K562 (cell line): ENCODE results near the gene NYNRIN. TPM values are rescaled to one million over a fixed set of nuclear protein-coding genes. Genes with fewer than 3 reads are reported as not detected.

Source experiments
- AFF4 ChIP-seq: sonication (generic); formaldehyde crosslinking; IDR thresholded peaks from 2 replicates; pipeline ENCODE4 v1.8.0; 2023; ENCODE audit warnings: mild to moderate bottlenecking, missing genetic modification reagents
- CTCF ChIP-seq, 3 experiments: IDR thresholded peaks in 2 of 3; conservative IDR thresholded peaks in 1 of 3; 2 replicates each; pipeline ENCODE4 v1.5.1; 2011 to 2012; ENCODE audit warnings: low read length in 3 of 3, mild to moderate bottlenecking in 3 of 3, control low read depth in 2 of 3, improper control_type of control experiment in 1 of 3, inconsistent platforms in 1 of 3, low read depth in 1 of 3, mixed read lengths in 1 of 3, moderate library complexity in 1 of 3; ENCODE audit not compliant: insufficient read depth in 2 of 3
- DLX4 ChIP-seq: fragments of 250-450 bp; sonication (Bioruptor Pico); IDR thresholded peaks from 2 replicates; pipeline ENCODE4 v1.6.1; 2021; ENCODE audit warnings: mild to moderate bottlenecking
- DPF2 ChIP-seq: fragments of 450-650 bp; IDR thresholded peaks from 2 replicates; pipeline ENCODE4 v1.6.1; 2016
- ETV6 ChIP-seq, 3 experiments: fragments of 150-350 bp in 1 of 3; sonication (generic) in 1 of 3; formaldehyde crosslinking in 1 of 3; IDR thresholded peaks; 2 replicates each; pipeline versions ENCODE4 v1.6.1 to v1.8.0; 2014 to 2022; ENCODE audit warnings: borderline replicate concordance in 2 of 3, low read depth in 2 of 3, antibody characterized with exemption in 1 of 3, low read length in 1 of 3, mild to moderate bottlenecking in 1 of 3, missing genetic modification reagents in 1 of 3
- FOXA1 ChIP-seq: fragments of 450-650 bp; IDR thresholded peaks from 2 replicates; pipeline ENCODE4 v1.6.1; 2016; ENCODE audit warnings: mild to moderate bottlenecking, borderline replicate concordance
- HOMEZ ChIP-seq: fragments of 250-450 bp; sonication (Bioruptor Pico); IDR thresholded peaks from 2 replicates; pipeline ENCODE4 v1.4.0; 2020; ENCODE audit warnings: mild to moderate bottlenecking, moderate library complexity
- KDM1A ChIP-seq, 2 experiments: fragments of 450-650 bp; IDR thresholded peaks; 2 replicates each; pipeline ENCODE4 v1.6.1; 2016; ENCODE audit warnings: mild to moderate bottlenecking in 2 of 2
- NEUROD1 ChIP-seq: fragments of 150-350 bp; IDR thresholded peaks from 2 replicates; pipeline ENCODE4 v1.6.1; 2014; ENCODE audit warnings: borderline replicate concordance, low read length, low read depth; ENCODE audit not compliant: partially characterized antibody
- RFX7 ChIP-seq: fragments of 250-450 bp; sonication (Bioruptor Pico); IDR thresholded peaks from 2 replicates; pipeline ENCODE4 v1.5.1; 2021; ENCODE audit warnings: mild to moderate bottlenecking
- SP1 ChIP-seq: sonication (generic); formaldehyde crosslinking; IDR thresholded peaks from 2 replicates; pipeline ENCODE4 v1.8.1; 2022; ENCODE audit warnings: mild to moderate bottlenecking, missing genetic modification reagents
- STAG1 ChIP-seq: sonication (generic); formaldehyde crosslinking; IDR thresholded peaks from 2 replicates; pipeline ENCODE4 v1.5.0; 2020; ENCODE audit warnings: missing genetic modification reagents, borderline replicate concordance
- VEZF1 ChIP-seq: fragments of 200-800 bp; sonication (Bioruptor generic); IDR thresholded peaks from 2 replicates; pipeline ENCODE4 v1.6.1; 2017; ENCODE audit warnings: missing genetic modification characterization, missing compliant biosample characterization
- ZNF143 ChIP-seq: sonication (generic); formaldehyde crosslinking; IDR thresholded peaks from 2 replicates; pipeline ENCODE4 v1.9.0; 2022; ENCODE audit warnings: mild to moderate bottlenecking, missing genetic modification reagents
- ZNF431 ChIP-seq: sonication (generic); formaldehyde crosslinking; IDR thresholded peaks from 2 replicates; pipeline ENCODE4 v1.8.0; 2022; ENCODE audit warnings: mild to moderate bottlenecking, missing genetic modification reagents
- ZNF507 ChIP-seq: conservative IDR thresholded peaks from 2 replicates; pipeline ENCODE4 v1.6.1; 2017; ENCODE audit warnings: missing genetic modification characterization, missing compliant biosample characterization
- polyA plus RNA-seq, 8 experiments: library from polyadenylated mRNA; depleted of rRNA in 4 of 8; stranded (reverse) in 5 of 8; unstranded in 3 of 8; fragments of >200 nt; fragmentation: Nextera tagmentation in 2 of 8; fragmentation: Illumina TruSeq in 1 of 8; extraction: Ambion mirVana in 2 of 8; extraction: Trizol in 1 of 8; gene quantifications; 2 replicates each; pipeline versions ENCODE4 v1.2.1 to v1.2.3, GENCODE V29; 2011 to 2014; ENCODE audit warnings: inconsistent platforms in 1 of 8, missing spikeins in 1 of 8
- total RNA-seq, 7 experiments: library from RNA; depleted of rRNA in 6 of 7; stranded (reverse); fragments of >200 nt in 6 of 7; fragmentation: Illumina TruSeq in 2 of 7; extraction: Trizol in 2 of 7; gene quantifications; 2 replicates each; pipeline versions ENCODE4 v1.2.1 to v1.2.3, GENCODE V29; 2011 to 2021; ENCODE audit warnings: low replicate concordance in 1 of 7

The NYNRIN gene
- total and polyA plus RNA-seq, 9 of the 15 experiments (the other 6 are each of a cell fraction or from before 2014, with no cell fraction given) = 0.04 to 1.2 (median 0.28) TPM

GRCh38 chr14:24436355-24437019 lies 37.7 kb downstream of the NYNRIN start (continued):
- TF ChIP-seq VEZF1 (CRISPR knock-in tag) = no peak
- no peak; the same call in 1 of the 2 replicates for TF ChIP-seq STAG1 (CRISPR knock-in tag)
- no peak for TF ChIP-seq DLX4 (CRISPR knock-in tag)
- no peak for TF ChIP-seq ZNF507 (tag)
- no peak for TF ChIP-seq HOMEZ (CRISPR knock-in tag)
- TF ChIP-seq NEUROD1 = no peak
- no peak for TF ChIP-seq KDM1A (IDR thresholded peaks at IDR 0.05)
- TF ChIP-seq ZNF431 = no peak
- TF ChIP-seq ETV6 (IDR thresholded peaks at IDR 0.05; ENCODE audit: borderline replicate concordance in 1 of 2, low read depth in 2 of 2, low read length in 1 of 2) = no peak
- no peak for TF ChIP-seq ETV6 (CRISPR knock-in tag; IDR thresholded peaks at IDR 0.05; ENCODE audit: borderline replicate concordance)
- no peak for TF ChIP-seq DPF2
- TF ChIP-seq RFX7 (CRISPR knock-in tag) = no peak
- no peak for TF ChIP-seq AFF4
- no peak for TF ChIP-seq ZNF143 (CRISPR knock-in tag)
- no peak for TF ChIP-seq FOXA1
- no peak for TF ChIP-seq SP1 (CRISPR knock-in tag)
- TF ChIP-seq CTCF (IDR thresholded peaks at IDR 0.05 in 2 of 3, conservative IDR thresholded peaks at IDR 0.05 in 1 of 3; ENCODE audit: insufficient read depth in 2 of 3, low read depth in 1 of 3, low read length in 3 of 3) = peak; percentile 60 to 77 (median 72)
